ENCODE data around the gene SPANXA2.
"Not testable (repeated sequence)": the region's sequence is repeated elsewhere in the genome, so short reads cannot be mapped to it uniquely, and the experiment has no call there.

SPANXA2 gene, protein sequence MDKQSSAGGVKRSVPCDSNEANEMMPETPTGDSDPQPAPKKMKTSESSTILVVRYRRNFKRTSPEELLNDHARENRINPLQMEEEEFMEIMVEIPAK

DNA sequence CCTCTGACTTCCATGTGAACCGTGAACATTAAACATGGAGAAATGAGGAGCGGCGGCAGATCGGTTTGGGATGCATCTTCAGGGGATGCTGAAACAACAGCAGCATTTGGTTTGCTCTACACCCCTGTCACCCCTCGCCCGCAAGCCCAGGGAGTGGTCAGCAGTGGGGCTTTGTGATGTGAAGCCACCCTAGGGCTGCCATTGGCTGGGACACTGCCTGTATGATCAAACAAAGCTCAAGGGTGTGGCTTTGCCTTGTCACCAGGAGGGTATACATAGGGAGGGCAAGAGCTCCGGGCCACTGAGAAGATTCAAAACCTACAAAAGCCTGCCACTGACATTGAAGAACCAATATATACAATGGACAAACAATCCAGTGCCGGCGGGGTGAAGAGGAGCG is at the start of gene SPANXA2:
Gene SPANXA2 (plus strand): TSS at position 301 of the 400 bp plus-strand sequence. CDS start 60 bp downstream, at position 361.
- DNase-seq, result not testable (repeated sequence)

DNA sequence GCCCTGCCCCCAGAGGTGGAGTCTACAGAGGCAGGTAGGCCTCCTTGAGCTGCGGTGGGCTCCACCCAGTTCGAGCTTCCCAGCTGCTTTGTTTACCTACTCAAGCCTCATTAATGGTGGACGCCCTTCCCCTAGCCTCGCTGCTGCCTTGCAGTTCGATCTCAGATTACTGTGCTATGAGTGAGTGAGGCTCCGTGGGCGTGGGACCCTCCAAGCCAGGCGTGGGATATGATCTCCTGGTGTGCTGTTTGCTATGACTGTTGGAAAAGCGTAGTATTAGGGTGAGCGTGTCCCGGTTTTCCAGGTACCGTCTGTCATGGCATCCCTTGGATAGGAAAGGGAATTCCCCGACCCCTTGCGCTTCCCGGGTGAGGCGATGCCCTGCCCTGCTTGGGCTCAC is 47.0 kb upstream of the SPANXA2 start:
- not testable (repeated sequence) for DNase-seq

GRCh38 chrX:141584638-141585037 is 4.9 kb upstream of the SPANXA2 start, which contains the start of gene SPANXA1:
Gene SPANXA1 (minus strand): TSS chrX:141584738. CDS start chrX:141584678, 60 bp downstream.
- DNase-seq, result not testable (repeated sequence)

DNA sequence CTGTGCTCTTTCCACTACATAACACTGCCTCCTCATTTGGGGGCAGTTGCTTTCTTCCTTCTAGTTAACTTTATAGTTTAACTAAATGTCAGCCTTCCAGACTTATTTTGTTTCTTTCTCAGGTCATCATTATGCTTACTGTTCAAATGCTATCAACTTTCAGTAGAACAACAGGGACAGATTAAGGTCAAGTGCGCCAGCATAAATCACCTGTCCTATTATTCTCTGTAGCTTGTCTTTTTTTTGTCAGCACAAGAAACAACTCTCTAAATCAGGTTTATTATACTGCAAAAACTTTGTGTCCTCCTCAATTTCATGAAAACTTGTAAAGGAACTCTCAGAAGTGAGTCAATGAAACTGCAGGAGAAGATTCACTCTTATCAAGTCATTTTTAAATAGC is 19.6 kb downstream of the SPANXA2 start:
- no peak for DNase-seq

DNA sequence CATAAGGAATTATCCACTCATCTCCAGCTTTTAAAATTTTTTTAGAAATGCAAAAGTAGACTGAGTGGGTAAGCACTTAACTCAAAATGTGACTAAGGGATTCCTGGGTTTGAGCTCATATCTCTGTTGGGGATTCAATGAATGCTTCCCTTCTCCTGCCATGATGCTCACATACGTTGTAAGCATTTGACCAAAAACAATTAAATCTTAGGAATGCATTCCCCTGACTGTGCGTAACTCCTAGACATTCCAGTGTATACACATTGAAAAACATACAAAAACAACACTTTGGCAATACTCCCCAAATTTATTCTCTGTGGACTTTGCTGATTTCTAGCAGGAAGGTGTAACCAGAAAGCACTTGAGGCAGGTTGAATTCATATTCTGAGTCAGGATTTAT is 29.8 kb downstream of the SPANXA2 start:
- DNase-seq, result no peak

DNA sequence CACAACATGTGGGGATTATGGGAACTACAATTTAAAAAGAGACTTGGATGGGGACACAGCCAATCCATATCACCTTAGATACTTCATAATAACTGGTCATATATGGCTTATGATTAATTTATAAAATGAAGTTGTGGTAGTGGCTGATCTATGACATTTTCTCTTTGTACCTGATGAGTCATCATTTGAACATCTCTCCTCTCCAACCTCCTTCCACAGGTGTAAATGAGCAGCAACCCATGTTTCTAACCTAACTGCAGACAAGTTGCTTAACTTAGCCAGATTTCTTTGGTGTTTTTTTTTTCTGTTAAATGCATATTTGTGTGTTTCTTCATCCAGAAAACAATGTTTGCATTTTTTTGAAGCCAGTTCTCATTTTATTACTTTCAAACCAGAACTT is 42.6 kb downstream of the SPANXA2 start:
- no peak for DNase-seq

DNA sequence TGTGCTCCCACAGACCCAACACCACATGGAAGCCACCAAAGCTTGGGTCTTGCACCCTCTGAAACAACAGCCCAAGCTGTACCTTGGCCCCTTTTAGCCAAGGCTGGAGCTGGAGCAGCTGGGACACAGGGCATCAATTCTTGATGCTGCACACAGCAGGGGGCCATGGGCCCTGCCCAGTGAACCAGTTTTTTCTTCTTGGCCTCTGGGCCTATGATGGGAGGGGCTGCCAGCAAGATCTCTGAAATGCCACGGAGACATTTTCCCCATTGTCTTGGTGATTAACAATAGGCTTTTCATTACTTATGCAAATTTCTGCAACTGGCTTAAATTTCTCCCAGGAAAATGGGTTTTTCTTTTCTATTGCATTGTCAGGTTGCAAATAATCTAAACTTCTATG is 49.0 kb downstream of the SPANXA2 start:
- DNase-seq, result no peak

Data from MV-4-11 (cell line).